ENCODE measurements around the gene GCG. TPM values are rescaled to one million over a fixed set of nuclear protein-coding genes. Genes with fewer than 3 reads are reported as not detected.

The GCG gene
- total RNA-seq, 1 experiment from 2014 or later, result 0.31 TPM

DNA sequence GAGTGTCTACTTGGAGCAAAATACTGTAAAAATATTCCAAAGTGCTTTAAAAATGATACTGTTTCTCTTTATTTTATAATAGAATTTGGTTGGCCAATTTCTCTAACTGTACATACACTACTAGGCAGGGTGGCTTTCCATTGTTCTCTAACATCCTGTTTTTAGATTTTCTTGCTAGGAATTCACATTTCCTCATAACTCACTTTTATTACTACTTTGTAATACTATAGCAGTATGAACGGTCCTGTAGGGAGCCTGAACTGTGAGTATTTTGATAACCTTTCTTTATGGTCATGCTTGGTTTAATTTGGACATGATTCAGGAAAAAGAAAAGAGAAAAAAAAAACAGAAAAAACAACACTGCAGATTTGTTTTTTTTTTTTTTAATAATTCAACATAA, 37.8 kb downstream of the GCG start:
- ATAC-seq, result no peak
- no peak for DNase-seq (ENCODE audit: low read depth, low spot score)
- CTCF ChIA-PET, result no interaction called here
- Histone ChIP-seq H3K27me3 (ENCODE audit: control insufficient read depth, insufficient read depth, low read length) (no peaks in the 10 kb centered on the region), H3K4me3 (ENCODE audit: low read depth in 2 of 2, low read length in 2 of 2) (no peak overlapping the region), H3K4me1 (ENCODE audit: control insufficient read depth, insufficient read depth, low read length) (no peaks in the 10 kb centered on the region), H3K36me3 (ENCODE audit: control insufficient read depth, insufficient read depth, low read length) (no peaks in the 10 kb centered on the region), H3K9me3 (ENCODE audit: control insufficient read depth, insufficient read depth, low read depth, low read length) (no peaks in the 10 kb centered on the region), H3K27ac (ENCODE audit: low read length) (no peak overlapping the region)
- intact Hi-C loops (cut with micrococcal nuclease; ENCODE audit: unreplicated experiment) (no loop called here), in situ Hi-C loops (cut with HindIII; ENCODE audit: low pct_unique_long_range_greater_than_20kb, low sequenced_read_pairs) (no loop called here)
- no TSS peak for BruUV-seq (replicated peaks)
- TF ChIP-seq TCF7L2 (IDR thresholded peaks at IDR 0.05; ENCODE audit: low read depth, low read length) (no peak), POLR2AphosphoS5 (IDR thresholded peaks at IDR 0.05; ENCODE audit: low read depth, low read length) (no peak), SIN3A (IDR thresholded peaks at IDR 0.05; ENCODE audit: borderline replicate concordance, insufficient read depth, low read depth, low read length) (no peak), REST (IDR thresholded peaks at IDR 0.05; ENCODE audit: insufficient read depth in 1 of 2, low read depth in 2 of 2, low read length in 1 of 2) (no peak)
- TF ChIP-seq, protein P1, sequence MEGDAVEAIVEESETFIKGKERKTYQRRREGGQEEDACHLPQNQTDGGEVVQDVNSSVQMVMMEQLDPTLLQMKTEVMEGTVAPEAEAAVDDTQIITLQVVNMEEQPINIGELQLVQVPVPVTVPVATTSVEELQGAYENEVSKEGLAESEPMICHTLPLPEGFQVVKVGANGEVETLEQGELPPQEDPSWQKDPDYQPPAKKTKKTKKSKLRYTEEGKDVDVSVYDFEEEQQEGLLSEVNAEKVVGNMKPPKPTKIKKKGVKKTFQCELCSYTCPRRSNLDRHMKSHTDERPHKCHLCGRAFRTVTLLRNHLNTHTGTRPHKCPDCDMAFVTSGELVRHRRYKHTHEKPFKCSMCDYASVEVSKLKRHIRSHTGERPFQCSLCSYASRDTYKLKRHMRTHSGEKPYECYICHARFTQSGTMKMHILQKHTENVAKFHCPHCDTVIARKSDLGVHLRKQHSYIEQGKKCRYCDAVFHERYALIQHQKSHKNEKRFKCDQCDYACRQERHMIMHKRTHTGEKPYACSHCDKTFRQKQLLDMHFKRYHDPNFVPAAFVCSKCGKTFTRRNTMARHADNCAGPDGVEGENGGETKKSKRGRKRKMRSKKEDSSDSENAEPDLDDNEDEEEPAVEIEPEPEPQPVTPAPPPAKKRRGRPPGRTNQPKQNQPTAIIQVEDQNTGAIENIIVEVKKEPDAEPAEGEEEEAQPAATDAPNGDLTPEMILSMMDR (IDR thresholded peaks at IDR 0.05), result no peak
- POLR2A ChIA-PET, result no interaction called here

- ATAC-seq (no peak), DNase-seq (ENCODE audit: low read depth, low spot score) (no peak)
- no peaks in the 10 kb centered on the region for H3K9me3 ChIP-seq (ENCODE audit: control insufficient read depth, insufficient read depth, low read depth, low read length)
- no peaks in the 10 kb centered on the region for H3K27me3 ChIP-seq (ENCODE audit: control insufficient read depth, insufficient read depth, low read length)
- ChIA-PET CTCF (no interaction called here), POLR2A (no interaction called here)
- intact Hi-C loops (cut with micrococcal nuclease; ENCODE audit: unreplicated experiment) (no loop called here), in situ Hi-C loops (cut with HindIII; ENCODE audit: low pct_unique_long_range_greater_than_20kb, low sequenced_read_pairs) (no loop called here)
- BruUV-seq (replicated peaks), result no TSS peak
- no peaks in the 10 kb centered on the region for H3K36me3 ChIP-seq (ENCODE audit: control insufficient read depth, insufficient read depth, low read length)
- TF ChIP-seq REST (IDR thresholded peaks at IDR 0.05; ENCODE audit: insufficient read depth in 1 of 2, low read depth in 2 of 2, low read length in 1 of 2) (no peak), POLR2AphosphoS5 (IDR thresholded peaks at IDR 0.05; ENCODE audit: low read depth, low read length) (no peak), TCF7L2 (IDR thresholded peaks at IDR 0.05; ENCODE audit: low read depth, low read length) (no peak), SIN3A (IDR thresholded peaks at IDR 0.05; ENCODE audit: borderline replicate concordance, insufficient read depth, low read depth, low read length) (no peak)
- TF ChIP-seq, protein P1 (IDR thresholded peaks at IDR 0.05), result no peak
- no peaks in the 10 kb centered on the region for H3K4me1 ChIP-seq (ENCODE audit: control insufficient read depth, insufficient read depth, low read length)
- no peak overlapping the region for H3K27ac ChIP-seq (ENCODE audit: low read length)
- no peak overlapping the region for H3K4me3 ChIP-seq (ENCODE audit: low read depth in 2 of 2, low read length in 2 of 2)
Measured at GRCh38 chr2:162113776-162114168, 38.3 kb downstream of the GCG start.

Measured in Panc1 (cell line).